Measurements from ENCODE around the gene HERPUD2.
A peak's percentile ranks its signal among the peaks of the same experiment; 100 is the strongest.
"Not testable (repeated sequence)": the region's sequence is repeated elsewhere in the genome, so short reads cannot be mapped to it uniquely, and the experiment has no call there.

Gene HERPUD2

GRCh38 chr7:35699796-35700305 is 4.9 kb upstream of the HERPUD2 start:
- Mint-ChIP-seq H3K4me3 (no peak overlapping the region), H3K36me3 (peaks cover 5% of the 10 kb centered on the region), H3K9me3 (no peaks in the 10 kb centered on the region), H3K27ac (peak overlapping the region; percentile 23), H3K4me1 (peaks cover 50% of the 10 kb centered on the region)
- DNase-seq (ENCODE audit: low spot score in 2 of 2) = no peak
- ATAC-seq = no peak

GRCh38 chr7:35698382-35698781 is 3.4 kb upstream of the HERPUD2 start:
- not testable (repeated sequence) for ATAC-seq; H3K27ac Mint-ChIP-seq; H3K9me3 Mint-ChIP-seq; H3K4me3 Mint-ChIP-seq; DNase-seq (ENCODE audit: low spot score in 2 of 2)
- peaks cover 50% of the 10 kb centered on the region for H3K4me1 Mint-ChIP-seq
- H3K36me3 Mint-ChIP-seq = peaks cover 15% of the 10 kb centered on the region

DNA sequence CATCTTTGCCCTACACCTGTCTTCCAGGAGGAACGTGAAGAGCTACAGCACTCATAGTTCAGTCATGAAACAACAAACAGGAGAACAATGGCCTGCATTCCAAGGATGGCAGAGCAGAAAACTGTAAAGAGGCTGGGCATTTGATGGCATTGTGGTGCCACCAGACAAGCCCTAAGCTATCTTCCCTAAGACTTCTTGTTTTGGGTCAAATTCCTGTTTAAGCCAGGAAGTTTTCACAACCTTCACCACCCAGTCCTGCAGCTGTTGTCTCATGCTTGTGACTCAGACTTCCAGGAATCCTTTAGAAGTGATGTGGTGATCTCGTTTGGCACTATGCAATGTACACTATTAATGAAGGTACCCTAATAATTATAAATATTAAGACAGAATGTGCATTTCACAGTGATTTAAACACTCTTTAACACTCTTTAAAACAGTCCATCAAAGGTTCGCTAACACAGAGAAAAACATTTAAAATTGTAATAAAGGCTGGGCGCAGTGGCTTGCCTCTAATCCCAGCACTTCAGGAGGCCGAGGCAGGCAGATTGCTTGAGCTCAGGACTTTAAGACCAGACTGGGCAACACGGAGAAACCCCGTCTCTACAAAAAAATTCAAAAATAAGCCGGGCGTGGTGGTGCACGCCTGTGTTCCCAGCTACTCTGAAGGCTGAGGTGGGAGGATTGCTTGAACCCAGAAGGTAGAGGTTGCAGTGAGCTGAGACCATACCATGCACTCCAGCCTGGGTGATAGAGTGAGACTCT is 2.7 kb upstream of the HERPUD2 start:
- Mint-ChIP-seq H3K27ac (no peak overlapping the region), H3K36me3 (peaks cover 23% of the 10 kb centered on the region), H3K4me3 (peak overlapping the region; percentile 96), H3K4me1 (peaks cover 55% of the 10 kb centered on the region), H3K9me3 (no peaks in the 10 kb centered on the region)
- DNase-seq (ENCODE audit: low spot score in 2 of 2) = no peak
- no peak for ATAC-seq

DNA sequence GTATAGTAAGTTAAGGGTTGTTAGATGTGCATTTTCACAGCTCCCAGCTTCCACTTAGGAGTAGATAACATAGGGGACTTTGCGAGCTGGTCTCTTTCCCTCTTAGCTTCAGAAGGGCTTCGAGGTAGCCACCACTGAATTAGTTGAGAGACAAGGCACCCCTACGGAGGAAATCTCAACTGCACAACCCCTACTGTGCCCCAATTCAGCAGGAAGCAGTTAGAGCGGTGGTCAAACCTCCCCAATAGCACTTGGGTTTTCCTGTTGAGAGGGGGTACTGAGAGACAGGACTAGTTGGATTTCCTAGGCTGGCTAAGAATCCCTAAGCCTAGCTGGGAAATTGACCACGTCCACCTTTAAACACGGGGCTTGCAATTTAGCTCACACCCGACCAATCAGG is 1.1 kb upstream of the HERPUD2 start:
- Mint-ChIP-seq H3K27ac (peak overlapping the region; percentile 99), H3K4me1 (peaks cover 55% of the 10 kb centered on the region), H3K9me3 (no peaks in the 10 kb centered on the region), H3K4me3 (peak overlapping the region; percentile 96), H3K36me3 (peaks cover 26% of the 10 kb centered on the region)
- DNase-seq (ENCODE audit: low spot score in 2 of 2) (no peak), ATAC-seq (no peak)

DNA sequence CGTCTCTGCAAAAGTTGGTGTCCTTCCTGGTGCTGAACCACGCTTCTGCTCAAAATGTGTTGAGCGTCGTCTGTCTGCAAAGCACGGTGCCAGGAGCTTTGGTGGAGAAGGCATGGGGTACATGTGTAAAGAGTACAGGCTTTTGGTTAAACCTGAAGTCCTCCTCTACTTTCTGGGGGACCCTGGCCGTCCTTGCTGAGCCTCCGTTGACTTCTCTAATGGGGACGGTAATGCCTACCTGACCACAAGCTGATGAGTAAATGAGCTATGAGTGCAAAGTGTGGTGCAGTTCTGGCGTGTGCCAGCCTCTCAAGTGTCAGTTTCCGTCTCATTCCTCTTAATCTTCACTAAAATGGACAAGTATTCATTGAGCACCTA is 527 bp upstream of the HERPUD2 start:
- DNase-seq (ENCODE audit: low spot score in 2 of 2) = peak in 1 of 2 donors; percentile 60
- H3K9me3 Mint-ChIP-seq = no peaks in the 10 kb centered on the region
- peak overlapping the region; percentile 96 for H3K4me3 Mint-ChIP-seq
- peaks cover 54% of the 10 kb centered on the region for H3K4me1 Mint-ChIP-seq
- peak; percentile 73 for ATAC-seq
- H3K36me3 Mint-ChIP-seq = peaks cover 26% of the 10 kb centered on the region
- H3K27ac Mint-ChIP-seq = peak overlapping the region; percentile 99

DNA sequence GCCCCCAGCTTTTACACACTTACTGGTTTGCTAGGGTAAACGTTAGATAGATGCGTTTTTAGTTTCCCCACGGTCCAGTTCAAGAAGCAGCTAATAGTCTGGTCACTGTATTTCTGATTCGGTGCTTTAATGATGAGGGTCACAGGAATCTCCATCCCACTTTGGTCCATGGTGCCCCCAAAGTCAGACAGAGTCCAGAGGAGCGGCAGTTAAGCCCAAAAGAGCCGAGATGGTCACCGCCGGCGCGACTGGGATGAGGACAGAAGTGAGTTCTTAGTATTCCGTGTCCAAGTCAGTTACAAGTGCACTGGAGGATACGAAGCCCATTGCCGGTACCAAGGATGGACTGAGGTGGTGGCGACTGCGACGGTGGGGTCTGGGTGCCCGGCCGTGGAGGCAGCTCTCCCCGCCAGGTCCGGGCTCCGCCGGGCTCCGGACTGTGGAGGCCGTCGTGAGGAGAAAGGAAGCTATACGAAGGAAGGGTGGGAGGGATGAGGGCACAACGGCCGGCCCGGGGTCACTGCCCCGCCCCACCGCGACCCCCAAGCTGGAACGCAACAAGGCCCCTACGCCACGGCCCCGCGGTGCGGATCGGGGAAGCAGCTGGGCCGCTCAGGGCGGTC is 663 bp downstream of the HERPUD2 start:
- Mint-ChIP-seq H3K9me3 (no peaks in the 10 kb centered on the region), H3K36me3 (peaks cover 26% of the 10 kb centered on the region), H3K4me1 (peaks cover 52% of the 10 kb centered on the region), H3K4me3 (peak overlapping the region; percentile 96), H3K27ac (peak overlapping the region; percentile 99)
- peak; percentile 2 for ATAC-seq
- DNase-seq (ENCODE audit: low spot score in 2 of 2) = peak; percentile 21 to 76

- peak overlapping the region; percentile 99 for H3K27ac Mint-ChIP-seq
- peaks cover 65% of the 10 kb centered on the region for H3K4me1 Mint-ChIP-seq
- no peaks in the 10 kb centered on the region for H3K9me3 Mint-ChIP-seq
- peaks cover 35% of the 10 kb centered on the region for H3K36me3 Mint-ChIP-seq
- DNase-seq (ENCODE audit: low spot score in 2 of 2) = peak in 1 of 2 donors; percentile 71
- peak; percentile 39 for ATAC-seq
- peak overlapping the region; percentile 96 for H3K4me3 Mint-ChIP-seq
These were observed 3.1 kb downstream of the HERPUD2 start for GRCh38 chr7:35691827-35692307.

DNA sequence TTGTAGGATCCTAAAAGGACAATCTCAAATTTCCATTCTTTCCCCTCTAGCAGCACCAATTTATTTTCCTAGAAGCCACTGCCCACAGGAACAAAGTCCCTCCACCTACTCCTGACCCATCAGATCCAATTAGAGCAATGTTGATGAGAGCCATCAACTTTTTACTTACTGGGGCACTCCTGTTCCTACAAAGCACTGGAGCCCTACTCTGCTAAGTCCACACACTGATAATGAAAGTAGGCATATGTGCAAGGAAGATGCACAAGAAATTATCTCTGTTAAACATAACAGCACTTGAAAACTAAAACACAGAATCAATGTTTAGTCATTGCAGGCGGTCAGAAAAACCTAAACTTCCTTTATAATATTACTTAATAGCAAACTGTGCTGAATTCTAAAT is 3.6 kb downstream of the HERPUD2 start:
- DNase-seq (ENCODE audit: low spot score in 2 of 2) (no peak), ATAC-seq (peak; percentile 12)
- no peaks in the 10 kb centered on the region for H3K9me3 Mint-ChIP-seq
- peaks cover 39% of the 10 kb centered on the region for H3K36me3 Mint-ChIP-seq
- H3K27ac Mint-ChIP-seq = peak overlapping the region; percentile 99
- H3K4me1 Mint-ChIP-seq = peaks cover 61% of the 10 kb centered on the region
- peak overlapping the region; percentile 96 for H3K4me3 Mint-ChIP-seq

GRCh38 chr7:35690614-35691013 is 4.3 kb downstream of the HERPUD2 start:
- not testable (repeated sequence) for DNase-seq (ENCODE audit: low spot score in 2 of 2); H3K9me3 Mint-ChIP-seq; ATAC-seq
- H3K27ac Mint-ChIP-seq = peak overlapping the region; percentile 99
- H3K4me1 Mint-ChIP-seq = peaks cover 54% of the 10 kb centered on the region
- H3K36me3 Mint-ChIP-seq = peaks cover 46% of the 10 kb centered on the region
- H3K4me3 Mint-ChIP-seq = peak overlapping the region; percentile 96

DNA sequence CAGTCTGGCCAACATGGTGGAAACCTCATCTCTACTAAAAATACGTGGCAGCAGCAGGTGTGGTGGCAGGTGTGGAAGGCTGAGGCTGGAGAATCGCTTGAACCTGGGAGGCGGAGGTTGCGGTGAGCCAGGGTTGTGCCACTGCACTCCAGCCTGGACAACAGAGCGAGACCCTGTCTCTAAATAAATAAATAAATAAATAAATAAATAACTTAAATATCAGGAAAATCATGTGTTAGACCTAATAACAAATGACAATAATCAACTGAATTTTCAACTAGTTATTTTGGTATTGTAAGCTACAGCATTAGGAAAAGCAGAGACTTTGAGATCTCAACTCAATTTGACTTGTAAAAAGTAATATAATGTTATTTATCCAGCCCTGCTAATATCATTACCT is 9.2 kb downstream of the HERPUD2 start:
- no peak for DNase-seq (ENCODE audit: low spot score in 2 of 2)
- Mint-ChIP-seq H3K27ac (no peak overlapping the region), H3K4me3 (no peak overlapping the region), H3K9me3 (no peaks in the 10 kb centered on the region), H3K36me3 (peaks cover 39% of the 10 kb centered on the region), H3K4me1 (peaks cover 63% of the 10 kb centered on the region)
- ATAC-seq = no peak

DNA sequence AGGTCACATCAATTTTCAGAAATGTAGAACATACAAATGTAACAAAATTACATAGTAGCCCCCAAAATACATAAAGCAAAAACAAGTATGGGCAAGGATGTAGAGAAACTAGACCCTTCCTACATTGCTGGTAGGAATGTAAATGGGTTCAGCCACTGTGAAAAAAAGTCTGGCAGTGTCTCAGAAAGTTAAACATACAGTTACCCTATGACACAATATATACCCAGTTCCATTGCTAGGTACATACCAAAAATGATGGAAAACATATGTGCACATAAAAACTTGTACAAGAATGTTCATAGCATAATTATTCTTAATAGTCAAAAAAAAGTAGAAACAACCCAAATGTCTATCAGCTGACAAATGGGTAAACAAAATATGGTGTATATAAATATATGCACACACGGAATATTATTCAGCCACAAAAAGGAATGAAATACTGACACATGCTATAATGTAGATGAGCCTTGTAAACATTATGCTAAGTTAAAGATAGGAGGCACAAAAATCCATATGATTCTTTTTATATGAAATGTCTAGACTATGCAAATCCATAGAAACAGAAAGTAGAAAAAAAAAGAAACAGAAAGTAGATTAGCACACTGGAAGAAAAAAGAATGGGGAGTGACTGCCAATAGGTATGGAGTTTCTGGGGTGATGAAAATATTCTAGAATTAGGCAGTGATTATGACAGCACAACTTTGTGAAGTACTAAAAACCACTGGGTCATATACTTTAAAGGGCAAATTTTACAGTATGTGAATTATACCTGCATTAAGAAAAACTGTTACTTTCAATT is 13.5 kb downstream of the HERPUD2 start:
- no peaks in the 10 kb centered on the region for H3K9me3 Mint-ChIP-seq
- H3K27ac Mint-ChIP-seq = no peak overlapping the region
- peak overlapping the region; percentile 38 for H3K4me3 Mint-ChIP-seq
- ATAC-seq (peak; percentile 40), DNase-seq (ENCODE audit: low spot score in 2 of 2) (no peak)
- peaks cover 27% of the 10 kb centered on the region for H3K36me3 Mint-ChIP-seq
- H3K4me1 Mint-ChIP-seq = peaks cover 61% of the 10 kb centered on the region

GRCh38 chr7:35680403-35681013 is 14.4 kb downstream of the HERPUD2 start:
- peaks cover 19% of the 10 kb centered on the region for H3K36me3 Mint-ChIP-seq
- no peaks in the 10 kb centered on the region for H3K9me3 Mint-ChIP-seq
- H3K27ac Mint-ChIP-seq = peak overlapping the region; percentile 86
- ATAC-seq = peak; percentile 93
- peaks cover 66% of the 10 kb centered on the region for H3K4me1 Mint-ChIP-seq
- peak overlapping the region; percentile 38 for H3K4me3 Mint-ChIP-seq
- DNase-seq (ENCODE audit: low spot score in 2 of 2) = no peak

- Mint-ChIP-seq H3K4me1 (peaks cover 59% of the 10 kb centered on the region), H3K4me3 (no peak overlapping the region), H3K27ac (peak overlapping the region; percentile 58), H3K36me3 (peaks cover 5% of the 10 kb centered on the region), H3K9me3 (no peaks in the 10 kb centered on the region)
- no peak for DNase-seq (ENCODE audit: low spot score in 2 of 2)
- peak; percentile 74 for ATAC-seq
These were observed 17.2 kb downstream of the HERPUD2 start for GRCh38 chr7:35677582-35678356.

DNA sequence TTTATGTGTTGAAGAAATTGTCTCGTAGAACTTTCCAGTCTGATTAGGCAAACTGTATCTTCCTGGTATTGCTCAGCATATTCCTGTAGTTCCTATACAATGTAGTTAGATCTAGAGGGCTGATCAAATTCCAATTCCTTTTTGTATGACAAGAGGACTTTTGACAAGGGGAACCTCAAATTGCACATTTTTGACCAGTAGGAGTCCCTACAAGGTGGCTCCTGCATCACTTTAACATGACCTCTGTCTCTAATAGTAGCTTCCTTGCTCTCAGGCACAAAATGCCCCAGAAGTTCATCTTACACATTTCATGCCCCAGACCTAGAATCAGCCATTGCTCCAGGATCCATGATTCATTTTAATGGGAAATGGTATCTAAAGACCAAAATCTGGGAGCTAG is 18.7 kb downstream of the HERPUD2 start:
- no peak for DNase-seq (ENCODE audit: low spot score in 2 of 2)
- H3K9me3 Mint-ChIP-seq = no peaks in the 10 kb centered on the region
- peak overlapping the region; percentile 58 for H3K27ac Mint-ChIP-seq
- no peak overlapping the region for H3K4me3 Mint-ChIP-seq
- peaks cover 14% of the 10 kb centered on the region for H3K36me3 Mint-ChIP-seq
- H3K4me1 Mint-ChIP-seq = peaks cover 49% of the 10 kb centered on the region
- no peak for ATAC-seq

Data from stimulated activated effector memory CD8-positive, alpha-beta T cell treated with anti-CD3 and anti-CD28 coated beads, Interleukin-12 subunit alpha, Interleukin-12 subunit beta, amount 100 ng/mL, for 72 hours (primary cell).